WTC11 (cell line): ENCODE data around the gene KDM2A. TPM values are rescaled to one million over a fixed set of nuclear protein-coding genes. Genes with fewer than 3 reads are reported as not detected.

Experiments
- ATAC-seq: fragments of 200-7000 bp; cut with Tn5 transposase; 2 replicates; pipeline ENCODE4 v1.10.0; 2021; ENCODE audit warnings: mild to moderate bottlenecking, moderate library complexity
- CTCF ChIA-PET: fragments of 300-600 bp; sonication (Branson Sonifier 250); formaldehyde crosslinking; loops from one replicate; lab custom pipeline; 2021; ENCODE audit warnings: antibody characterized with exemption; lab: Charles Lee
- POLR2A ChIA-PET: fragments of 350-600 bp; sonication (Branson Sonifier 250); formaldehyde crosslinking; loops from one replicate; lab custom pipeline; 2021; ENCODE audit warnings: antibody characterized with exemption; lab: Charles Lee
- DNase-seq: peaks from one replicate; pipeline ENCODE4 v3.0.0; 2021; ENCODE audit warnings: low spot score
- H3K27ac Mint-ChIP-seq: 2 replicates; pipeline ENCODE4 v1.8.0; 2021; ENCODE audit warnings: mixed read lengths
- H3K27me3 Mint-ChIP-seq: 2 replicates; pipeline ENCODE4 v1.8.0; 2021; ENCODE audit warnings: low read depth, mild to moderate bottlenecking, moderate library complexity, mixed read lengths
- H3K36me3 Mint-ChIP-seq: 2 replicates; pipeline ENCODE4 v1.8.0; 2021; ENCODE audit warnings: mixed read lengths
- H3K4me1 Mint-ChIP-seq: 2 replicates; pipeline ENCODE4 v1.8.0; 2022; ENCODE audit warnings: mixed read lengths
- H3K4me3 Mint-ChIP-seq: 2 replicates; pipeline ENCODE4 v1.8.0; 2021; ENCODE audit warnings: mild to moderate bottlenecking, moderate library complexity, mixed read lengths
- H3K9me3 Mint-ChIP-seq: 2 replicates; pipeline ENCODE4 v1.8.0; 2021; ENCODE audit warnings: mixed read lengths
- FOXP1 ChIP-seq: sonication (generic); formaldehyde crosslinking; IDR thresholded peaks from 2 replicates; pipeline ENCODE4 v1.8.0; 2022; ENCODE audit warnings: missing genetic modification reagents, mild to moderate bottlenecking, moderate library complexity, borderline replicate concordance
- IRF1 ChIP-seq: sonication (generic); formaldehyde crosslinking; IDR thresholded peaks from 2 replicates; pipeline ENCODE4 v1.8.0; 2023; ENCODE audit warnings: missing genetic modification reagents
- MLX ChIP-seq: sonication (generic); formaldehyde crosslinking; IDR thresholded peaks from 2 replicates; pipeline ENCODE4 v1.8.1; 2023; ENCODE audit warnings: mild to moderate bottlenecking, missing genetic modification reagents, moderate library complexity
- NFE2L1 ChIP-seq: sonication (generic); formaldehyde crosslinking; IDR thresholded peaks from 2 replicates; pipeline ENCODE4 v1.8.1; 2023; ENCODE audit warnings: missing genetic modification reagents
- NR3C1 ChIP-seq: sonication (generic); formaldehyde crosslinking; conservative IDR thresholded peaks from 2 replicates; pipeline ENCODE4 v1.8.1; 2023; ENCODE audit warnings: low read depth, mild to moderate bottlenecking, missing genetic modification reagents
- RORB ChIP-seq: fragments of 250-450 bp; sonication (Bioruptor Pico); IDR thresholded peaks from 2 replicates; pipeline ENCODE4 v1.9.0; 2021; ENCODE audit warnings: mild to moderate bottlenecking
- STAT6 ChIP-seq: sonication (generic); formaldehyde crosslinking; conservative IDR thresholded peaks from 2 replicates; pipeline ENCODE4 v1.8.1; 2023; ENCODE audit warnings: mild to moderate bottlenecking, low read depth, missing genetic modification reagents, moderate library complexity
- TP53 ChIP-seq: sonication (generic); formaldehyde crosslinking; IDR thresholded peaks from 2 replicates; pipeline ENCODE4 v1.8.1; 2023; ENCODE audit warnings: mild to moderate bottlenecking, missing genetic modification reagents
- ZNF138 ChIP-seq: sonication (generic); formaldehyde crosslinking; conservative IDR thresholded peaks from 2 replicates; pipeline ENCODE4 v1.8.1; 2022; ENCODE audit warnings: mild to moderate bottlenecking, moderate library complexity, missing genetic modification reagents
- ZNF263 ChIP-seq: sonication (generic); formaldehyde crosslinking; IDR thresholded peaks from 2 replicates; pipeline ENCODE4 v1.8.1; 2022; ENCODE audit warnings: low read depth, mild to moderate bottlenecking, moderate library complexity, missing genetic modification reagents
- ZNF423 ChIP-seq: fragments of 250-450 bp; sonication (Bioruptor Pico); IDR thresholded peaks from 2 replicates; pipeline ENCODE4 v2.1.2; 2022; ENCODE audit warnings: mild to moderate bottlenecking, moderate library complexity
- ZNF532 ChIP-seq: fragments of 250-450 bp; sonication (Bioruptor Pico); IDR thresholded peaks from 2 replicates; pipeline ENCODE4 v1.9.0; 2021; ENCODE audit warnings: mild to moderate bottlenecking, borderline replicate concordance
- total RNA-seq: library from RNA; stranded (reverse); gene quantifications from 3 replicates; pipeline ENCODE4 v1.2.3, GENCODE V29; 2021
- TF ChIP-seq, protein P1 (sequence below): fragments of 250-450 bp; sonication (Bioruptor Pico); IDR thresholded peaks from 2 replicates; pipeline ENCODE4 v1.9.0; 2021; ENCODE audit warnings: mild to moderate bottlenecking
- TF ChIP-seq, protein P2 (sequence below): sonication (generic); formaldehyde crosslinking; IDR thresholded peaks from 2 replicates; pipeline ENCODE4 v1.8.1; 2023; ENCODE audit warnings: mild to moderate bottlenecking, missing genetic modification reagents, moderate library complexity
- TF ChIP-seq, protein P3 (sequence below): sonication (generic); formaldehyde crosslinking; IDR thresholded peaks from 2 replicates; pipeline ENCODE4 v1.8.0; 2022; ENCODE audit warnings: mild to moderate bottlenecking, missing genetic modification reagents

The KDM2A gene
- total RNA-seq, 1 experiment from 2014 or later = 58.0 TPM

GRCh38 chr11:67301313-67301921 is 182.4 kb downstream of the KDM2A start:
- DNase-seq (peak; percentile 11), ATAC-seq (no peak)
- Mint-ChIP-seq H3K9me3 (peaks cover 7% of the 10 kb centered on the region), H3K4me3 (no peak overlapping the region), H3K27ac (no peak overlapping the region), H3K36me3 (peaks cover 20% of the 10 kb centered on the region), H3K27me3 (peaks cover 4% of the 10 kb centered on the region; the same call in 1 of the 2 replicates), H3K4me1 (peaks cover 11% of the 10 kb centered on the region)
- ChIA-PET CTCF (interaction anchor here (0.6 to 5.3 kb wide), 10 partner anchors 10 to 220 kb away, joined by 3 to 103 read pairs (median 9); partner anchors contain the start of gene ANKRD13D), POLR2A (interaction anchor here (0.7 to 1.2 kb wide), 3 partner anchors 24 to 166 kb away, joined by 3 read pairs; no protein-coding TSS in a partner anchor)
- TF ChIP-seq ZNF423 (CRISPR knock-in tag) = no peak
- TF ChIP-seq, protein P1, sequence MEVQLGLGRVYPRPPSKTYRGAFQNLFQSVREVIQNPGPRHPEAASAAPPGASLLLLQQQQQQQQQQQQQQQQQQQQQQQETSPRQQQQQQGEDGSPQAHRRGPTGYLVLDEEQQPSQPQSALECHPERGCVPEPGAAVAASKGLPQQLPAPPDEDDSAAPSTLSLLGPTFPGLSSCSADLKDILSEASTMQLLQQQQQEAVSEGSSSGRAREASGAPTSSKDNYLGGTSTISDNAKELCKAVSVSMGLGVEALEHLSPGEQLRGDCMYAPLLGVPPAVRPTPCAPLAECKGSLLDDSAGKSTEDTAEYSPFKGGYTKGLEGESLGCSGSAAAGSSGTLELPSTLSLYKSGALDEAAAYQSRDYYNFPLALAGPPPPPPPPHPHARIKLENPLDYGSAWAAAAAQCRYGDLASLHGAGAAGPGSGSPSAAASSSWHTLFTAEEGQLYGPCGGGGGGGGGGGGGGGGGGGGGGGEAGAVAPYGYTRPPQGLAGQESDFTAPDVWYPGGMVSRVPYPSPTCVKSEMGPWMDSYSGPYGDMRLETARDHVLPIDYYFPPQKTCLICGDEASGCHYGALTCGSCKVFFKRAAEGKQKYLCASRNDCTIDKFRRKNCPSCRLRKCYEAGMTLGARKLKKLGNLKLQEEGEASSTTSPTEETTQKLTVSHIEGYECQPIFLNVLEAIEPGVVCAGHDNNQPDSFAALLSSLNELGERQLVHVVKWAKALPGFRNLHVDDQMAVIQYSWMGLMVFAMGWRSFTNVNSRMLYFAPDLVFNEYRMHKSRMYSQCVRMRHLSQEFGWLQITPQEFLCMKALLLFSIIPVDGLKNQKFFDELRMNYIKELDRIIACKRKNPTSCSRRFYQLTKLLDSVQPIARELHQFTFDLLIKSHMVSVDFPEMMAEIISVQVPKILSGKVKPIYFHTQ (CRISPR knock-in tag) = no peak
- no peak for TF ChIP-seq STAT6
- TF ChIP-seq MLX (CRISPR knock-in tag) = no peak
- TF ChIP-seq ZNF138 (CRISPR knock-in tag) = no peak
- TF ChIP-seq RORB (CRISPR knock-in tag) = no peak
- no peak for TF ChIP-seq FOXP1
- no peak for TF ChIP-seq ZNF532 (CRISPR knock-in tag)
- TF ChIP-seq, protein P2, sequence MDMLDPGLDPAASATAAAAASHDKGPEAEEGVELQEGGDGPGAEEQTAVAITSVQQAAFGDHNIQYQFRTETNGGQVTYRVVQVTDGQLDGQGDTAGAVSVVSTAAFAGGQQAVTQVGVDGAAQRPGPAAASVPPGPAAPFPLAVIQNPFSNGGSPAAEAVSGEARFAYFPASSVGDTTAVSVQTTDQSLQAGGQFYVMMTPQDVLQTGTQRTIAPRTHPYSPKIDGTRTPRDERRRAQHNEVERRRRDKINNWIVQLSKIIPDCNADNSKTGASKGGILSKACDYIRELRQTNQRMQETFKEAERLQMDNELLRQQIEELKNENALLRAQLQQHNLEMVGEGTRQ (CRISPR knock-in tag) = no peak
- TF ChIP-seq TP53 (CRISPR knock-in tag) = no peak
- TF ChIP-seq, protein P3, sequence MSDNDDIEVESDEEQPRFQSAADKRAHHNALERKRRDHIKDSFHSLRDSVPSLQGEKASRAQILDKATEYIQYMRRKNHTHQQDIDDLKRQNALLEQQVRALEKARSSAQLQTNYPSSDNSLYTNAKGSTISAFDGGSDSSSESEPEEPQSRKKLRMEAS = no peak; the same call in 1 of the 2 replicates
- TF ChIP-seq ZNF263 (CRISPR knock-in tag) = no peak
- TF ChIP-seq NR3C1 = no peak
- no peak for TF ChIP-seq IRF1 (CRISPR knock-in tag)
- no peak for TF ChIP-seq NFE2L1 (CRISPR knock-in tag)
